SU-DHL-6 (cell line): ENCODE results near the gene HECTD2.

Experiments
- H2AFZ ChIP-seq: fragments of 200-600 bp; sonication (generic); 2 replicates; pipeline ENCODE4 v1.6.1; 2014; ENCODE audit warnings: low read depth, mild to moderate bottlenecking, moderate library complexity, mixed read lengths, antibody characterized with exemption, low read length; ENCODE audit not compliant: severe bottlenecking
- H3F3A ChIP-seq: fragments of 200-600 bp; shearing (Covaris generic); 2 replicates; pipeline ENCODE4 v1.6.0; 2016; ENCODE audit warnings: antibody characterized with exemption, mild to moderate bottlenecking; ENCODE audit not compliant: insufficient read depth
- H3K27ac ChIP-seq: fragments of 200-600 bp; sonication (generic); 2 replicates; pipeline ENCODE4 v1.5.1; 2016; ENCODE audit warnings: low read depth, mild to moderate bottlenecking, low read length, moderate library complexity, mixed read lengths
- H3K27me3 ChIP-seq: fragments of 200-600 bp; sonication (generic), shearing (Covaris generic); 2 replicates; pipeline ENCODE4 v1.6.0; 2014; ENCODE audit warnings: mild to moderate bottlenecking, low read length
- H3K36me3 ChIP-seq: fragments of 200-600 bp; sonication (generic); 2 replicates; pipeline ENCODE4 v1.6.1; 2014; ENCODE audit warnings: mild to moderate bottlenecking, low read length, mixed read lengths
- H3K4me2 ChIP-seq: fragments of 300-600, 200-600 bp; shearing (Covaris generic), sonication (generic); 2 replicates; pipeline ENCODE4 v1.6.0; 2014; ENCODE audit warnings: low read length, low read depth, mild to moderate bottlenecking; ENCODE audit not compliant: poor library complexity, severe bottlenecking
- H3K4me3 ChIP-seq: fragments of 200-600 bp; sonication (generic); 2 replicates; pipeline ENCODE4 v1.5.1; 2014; ENCODE audit warnings: antibody characterized with exemption, low read length, mild to moderate bottlenecking, mixed read lengths; ENCODE audit not compliant: insufficient read depth, poor library complexity, severe bottlenecking
- H3K79me2 ChIP-seq: fragments of 200-600 bp; sonication (generic); 2 replicates; pipeline ENCODE4 v1.6.1; 2014; ENCODE audit warnings: mild to moderate bottlenecking, low read length, moderate library complexity; ENCODE audit not compliant: insufficient read depth
- H3K9ac ChIP-seq: fragments of 200-600 bp; sonication (generic); 2 replicates; pipeline ENCODE4 v1.7.0; 2014; ENCODE audit warnings: mild to moderate bottlenecking, low read length
- H3K9me2 ChIP-seq: fragments of 200-600 bp; sonication (generic); replicated peaks from 2 replicates; pipeline ENCODE4 v1.6.1; 2014; ENCODE audit warnings: low read length; ENCODE audit not compliant: insufficient read depth
- H3K9me3 ChIP-seq: fragments of 200-600 bp; sonication (generic); 2 replicates; pipeline ENCODE4 v1.6.1; 2014; ENCODE audit warnings: low read length, mixed read lengths; ENCODE audit not compliant: insufficient read depth
- H4K20me1 ChIP-seq: fragments of 200-600 bp; sonication (generic); 2 replicates; pipeline ENCODE4 v1.6.1; 2014; ENCODE audit warnings: low read depth, mild to moderate bottlenecking, antibody characterized with exemption, low read length, moderate library complexity, mixed read lengths
- CTCF ChIP-seq: fragments of 200-600 bp; sonication (generic); IDR thresholded peaks from one replicate; pipeline ENCODE4 v1.5.1; 2017; ENCODE audit warnings: antibody characterized with exemption, mild to moderate bottlenecking, low read length, moderate library complexity; ENCODE audit not compliant: insufficient read depth, poor library complexity, severe bottlenecking
- EZH2phosphoT487 ChIP-seq: fragments of 200-600 bp; sonication (generic), shearing (Covaris generic); conservative IDR thresholded peaks from 2 replicates; pipeline ENCODE4 v1.6.1; 2018; ENCODE audit warnings: mild to moderate bottlenecking, antibody characterized with exemption, low read length, moderate library complexity, mixed read lengths

Gene HECTD2

GRCh38 chr10:91460681-91461080 lies 50.5 kb downstream of the HECTD2 start:
- Histone ChIP-seq H3K9me2 (no peaks in the 10 kb centered on the region), H3K79me2 (no peaks in the 10 kb centered on the region), H3K36me3 (no peaks in the 10 kb centered on the region), H3K27ac (no peak overlapping the region), H3K9me3 (no peaks in the 10 kb centered on the region), H2AFZ (no peak overlapping the region), H3K9ac (no peak overlapping the region), H3K4me2 (no peak overlapping the region), H3K4me3 (no peak overlapping the region), H4K20me1 (no peaks in the 10 kb centered on the region), H3F3A (no peaks in the 10 kb centered on the region), H3K27me3 (no peaks in the 10 kb centered on the region)
- no peak for TF ChIP-seq CTCF
- TF ChIP-seq EZH2phosphoT487, result no peak

- no peaks in the 10 kb centered on the region for H3K36me3 ChIP-seq
Observed at GRCh38 chr10:91462423-91462822, 52.3 kb downstream of the HECTD2 start.

GRCh38 chr10:91464500-91464899 lies 54.4 kb downstream of the HECTD2 start:
- Histone ChIP-seq H3K27ac (no peak overlapping the region), H3K27me3 (no peaks in the 10 kb centered on the region), H3K9me2 (no peaks in the 10 kb centered on the region), H3K4me2 (no peak overlapping the region), H2AFZ (no peak overlapping the region), H4K20me1 (no peaks in the 10 kb centered on the region), H3K9ac (no peak overlapping the region), H3K36me3 (no peaks in the 10 kb centered on the region), H3K4me3 (no peak overlapping the region), H3F3A (no peaks in the 10 kb centered on the region), H3K79me2 (no peaks in the 10 kb centered on the region), H3K9me3 (no peaks in the 10 kb centered on the region)
- TF ChIP-seq CTCF, result no peak
- TF ChIP-seq EZH2phosphoT487, result no peak

More at GRCh38 chr10:91462423-91462822, 52.3 kb downstream of the HECTD2 start:
- Histone ChIP-seq H3K27me3 (no peaks in the 10 kb centered on the region), H3K9me3 (no peaks in the 10 kb centered on the region), H3K79me2 (no peaks in the 10 kb centered on the region), H3F3A (no peaks in the 10 kb centered on the region), H3K27ac (no peak overlapping the region), H3K4me3 (no peak overlapping the region), H3K9ac (no peak overlapping the region), H3K9me2 (no peaks in the 10 kb centered on the region), H4K20me1 (no peaks in the 10 kb centered on the region), H2AFZ (no peak overlapping the region), H3K4me2 (no peak overlapping the region)
- TF ChIP-seq EZH2phosphoT487 (no peak), CTCF (no peak)

- no peak overlapping the region for H3K27ac ChIP-seq
- no peak overlapping the region for H3K4me2 ChIP-seq
- H4K20me1 ChIP-seq, result no peaks in the 10 kb centered on the region
- no peak overlapping the region for H2AFZ ChIP-seq
- H3K9me2 ChIP-seq, result no peaks in the 10 kb centered on the region
- no peak for TF ChIP-seq EZH2phosphoT487
- no peaks in the 10 kb centered on the region for H3K79me2 ChIP-seq
- H3F3A ChIP-seq, result no peaks in the 10 kb centered on the region
- H3K9ac ChIP-seq, result no peak overlapping the region
- H3K36me3 ChIP-seq, result no peaks in the 10 kb centered on the region
- no peaks in the 10 kb centered on the region for H3K9me3 ChIP-seq
- H3K27me3 ChIP-seq, result no peaks in the 10 kb centered on the region
- no peak overlapping the region for H3K4me3 ChIP-seq
Observed at GRCh38 chr10:91465261-91465660, 55.1 kb downstream of the HECTD2 start.
